ENCODE results near the gene CLEC18C. TPM values are rescaled to one million over a fixed set of nuclear protein-coding genes. Genes with fewer than 3 reads are reported as not detected.

CLEC18C gene
- polyA plus RNA-seq, 1 of the 3 experiments (the other 2 are of a cell fraction): 0.08 TPM

DNA sequence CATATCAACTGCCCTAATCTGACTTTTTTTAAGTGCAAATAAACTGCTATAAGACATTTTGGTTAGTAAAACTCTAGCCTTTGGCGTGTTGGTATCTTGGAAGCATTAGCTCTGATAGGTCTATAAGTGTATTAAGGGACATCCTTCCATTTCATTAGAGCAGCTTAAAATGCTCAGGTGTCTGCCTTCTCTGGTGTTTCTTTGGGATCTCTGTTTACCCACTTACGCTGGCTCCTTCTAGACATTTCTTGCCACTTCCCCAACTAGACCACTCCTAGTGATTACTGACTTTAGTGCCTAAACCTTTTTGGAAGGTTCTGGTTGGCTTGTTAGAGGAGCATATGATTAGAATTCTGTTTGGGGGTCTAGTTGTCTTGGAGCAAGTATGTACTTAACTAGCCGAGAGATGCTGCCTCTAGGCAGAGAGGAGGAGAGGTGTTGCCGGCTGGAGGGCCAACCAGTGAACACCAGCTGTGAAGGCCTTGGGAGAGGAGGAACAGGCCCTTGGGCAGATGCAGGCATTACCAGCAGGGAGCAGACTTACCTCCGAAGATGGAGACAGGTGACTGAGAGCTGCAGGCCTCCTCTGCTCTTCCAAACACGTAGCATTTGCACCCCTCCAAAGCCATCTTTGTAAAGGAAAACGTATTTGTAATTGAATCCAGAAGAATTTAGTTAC is 15.2 kb upstream of the CLEC18C start (continued):
- TF ChIP-seq MEF2A (IDR thresholded peaks at IDR 0.05; ENCODE audit: borderline replicate concordance, low read depth): no peak
- TF ChIP-seq ELF1 (IDR thresholded peaks at IDR 0.05): no peak
- TF ChIP-seq FOXM1 (IDR thresholded peaks at IDR 0.05; ENCODE audit: low read depth): no peak
- TF ChIP-seq, protein P1, sequence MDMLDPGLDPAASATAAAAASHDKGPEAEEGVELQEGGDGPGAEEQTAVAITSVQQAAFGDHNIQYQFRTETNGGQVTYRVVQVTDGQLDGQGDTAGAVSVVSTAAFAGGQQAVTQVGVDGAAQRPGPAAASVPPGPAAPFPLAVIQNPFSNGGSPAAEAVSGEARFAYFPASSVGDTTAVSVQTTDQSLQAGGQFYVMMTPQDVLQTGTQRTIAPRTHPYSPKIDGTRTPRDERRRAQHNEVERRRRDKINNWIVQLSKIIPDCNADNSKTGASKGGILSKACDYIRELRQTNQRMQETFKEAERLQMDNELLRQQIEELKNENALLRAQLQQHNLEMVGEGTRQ (IDR thresholded peaks at IDR 0.05; ENCODE audit: borderline replicate concordance, low read depth, low read length): no peak
- TF ChIP-seq POLR2AphosphoS5 (IDR thresholded peaks at IDR 0.05; ENCODE audit: low read depth, low read length): no peak
- TF ChIP-seq RAD21 (IDR thresholded peaks at IDR 0.05; ENCODE audit: low read length): no peak
- no peak for TF ChIP-seq TCF12 (IDR thresholded peaks at IDR 0.05)
- TF ChIP-seq TEAD4 (IDR thresholded peaks at IDR 0.05; ENCODE audit: borderline replicate concordance, insufficient read depth): no peak
- TF ChIP-seq RXRA (IDR thresholded peaks at IDR 0.05; ENCODE audit: borderline replicate concordance, low read depth): no peak

DNA sequence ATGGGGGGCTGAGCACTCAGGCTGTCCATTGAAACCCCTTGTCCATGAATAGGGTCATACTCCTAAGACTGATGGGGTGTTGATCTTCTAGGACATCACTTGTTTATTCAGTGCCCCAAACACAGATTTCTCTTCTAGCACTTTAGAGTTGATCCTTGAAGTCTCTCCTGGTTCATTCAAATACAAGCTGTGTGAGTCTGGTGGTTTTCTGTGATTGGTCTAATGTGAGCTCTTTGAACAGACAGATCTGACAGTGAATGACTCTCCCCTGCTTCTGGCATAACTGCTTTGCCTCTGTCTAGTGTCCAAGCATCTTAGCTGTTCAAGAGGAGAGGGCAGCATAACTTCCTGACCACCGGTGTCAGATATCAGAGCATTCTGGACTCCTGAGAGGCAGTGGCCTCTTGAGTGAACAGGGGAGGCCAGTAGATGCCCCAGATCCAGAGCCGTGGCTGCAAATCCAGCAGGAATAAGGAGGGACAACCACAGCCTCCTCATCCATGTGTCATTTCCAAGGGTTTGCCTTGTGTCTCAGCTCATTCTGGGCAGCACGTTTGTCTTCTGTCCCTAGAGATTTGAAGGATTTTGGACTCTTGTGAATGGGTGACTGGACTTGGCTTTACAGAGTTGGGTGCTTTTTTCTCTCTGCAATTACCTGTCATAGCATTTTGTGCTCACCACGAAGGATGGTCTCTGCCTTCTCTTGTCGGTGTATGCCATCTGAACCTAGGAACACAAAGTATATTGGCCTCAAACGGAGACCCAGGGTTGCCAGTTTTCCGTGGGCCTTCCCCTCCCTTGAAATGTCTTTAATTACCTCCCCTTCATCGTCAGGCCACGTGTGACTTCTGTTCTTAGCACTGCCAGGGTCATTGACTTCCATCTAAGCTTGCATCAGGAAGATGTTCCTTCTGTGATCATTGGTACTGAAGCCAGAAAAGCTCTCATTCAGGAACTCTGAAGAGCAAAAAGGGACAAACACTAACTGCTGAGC is 13.9 kb upstream of the CLEC18C start:
- ChIA-PET POLR2A (no interaction called here), CTCF (interaction anchor here (1.2 to 1.3 kb wide), 2 partner anchors 92 to 405 kb away, joined by 3 read pairs; partner anchors contain the start of genes EXOSC6 and NOB1)
- Histone ChIP-seq H2AFZ (ENCODE audit: low read depth) (no peak overlapping the region), H3K9ac (no peak overlapping the region), H3K79me2 (ENCODE audit: insufficient read depth) (no peaks in the 10 kb centered on the region), H3K36me3 (replicated peaks in 1 of 2; ENCODE audit: control insufficient read depth in 1 of 2, insufficient read depth in 2 of 2, low read length in 1 of 2) (peaks cover 27 to 57% of the 10 kb centered on the region in 2 experiments), H3K4me1 (ENCODE audit: control insufficient read depth in 1 of 2, insufficient read depth in 2 of 2, low read depth in 1 of 2, low read length in 1 of 2) (0 out of 4 replicates have a peak, but pooled peaks cover 0 to 4% of the 10 kb centered on the region in 2 experiments), H4K20me1 (ENCODE audit: insufficient read depth) (no peaks in the 10 kb centered on the region), H3K27me3 (ENCODE audit: insufficient read depth) (no peaks in the 10 kb centered on the region), H3K4me3 (ENCODE audit: low read depth in 2 of 2, low read length in 1 of 2) (no peak overlapping the region), H3K9me3 (no peaks in the 10 kb centered on the region), H3F3A (replicated peaks; ENCODE audit: insufficient read depth) (peaks cover 8% of the 10 kb centered on the region), H3K9me2 (no peaks in the 10 kb centered on the region), H3K27ac (ENCODE audit: low read depth in 2 of 2, low read length in 1 of 2) (no peak overlapping the region), H3K4me2 (no peak overlapping the region)
- 87% methylated on average over 9 of the region's 9 CpGs for WGBS (ENCODE audit: low lambda C conversion rate)
- DNase-seq: peak; percentile 6
- TF ChIP-seq RAD21 (IDR thresholded peaks at IDR 0.05; ENCODE audit: low read length) (no peak), JUND (IDR thresholded peaks at IDR 0.05) (no peak), CHD2 (IDR thresholded peaks at IDR 0.05; ENCODE audit: low read length, partially characterized antibody) (no peak), TEAD4 (IDR thresholded peaks at IDR 0.05; ENCODE audit: borderline replicate concordance, insufficient read depth) (no peak), GABPA (IDR thresholded peaks at IDR 0.05; ENCODE audit: low read depth) (no peak), NFIC (IDR thresholded peaks at IDR 0.05; ENCODE audit: borderline replicate concordance) (no peak), FOXJ3 (CRISPR knock-in tag; IDR thresholded peaks at IDR 0.05) (no peak), SIN3A (IDR thresholded peaks at IDR 0.05; ENCODE audit: borderline replicate concordance, low read depth, low read length) (no peak)
- TF ChIP-seq, protein P2, sequence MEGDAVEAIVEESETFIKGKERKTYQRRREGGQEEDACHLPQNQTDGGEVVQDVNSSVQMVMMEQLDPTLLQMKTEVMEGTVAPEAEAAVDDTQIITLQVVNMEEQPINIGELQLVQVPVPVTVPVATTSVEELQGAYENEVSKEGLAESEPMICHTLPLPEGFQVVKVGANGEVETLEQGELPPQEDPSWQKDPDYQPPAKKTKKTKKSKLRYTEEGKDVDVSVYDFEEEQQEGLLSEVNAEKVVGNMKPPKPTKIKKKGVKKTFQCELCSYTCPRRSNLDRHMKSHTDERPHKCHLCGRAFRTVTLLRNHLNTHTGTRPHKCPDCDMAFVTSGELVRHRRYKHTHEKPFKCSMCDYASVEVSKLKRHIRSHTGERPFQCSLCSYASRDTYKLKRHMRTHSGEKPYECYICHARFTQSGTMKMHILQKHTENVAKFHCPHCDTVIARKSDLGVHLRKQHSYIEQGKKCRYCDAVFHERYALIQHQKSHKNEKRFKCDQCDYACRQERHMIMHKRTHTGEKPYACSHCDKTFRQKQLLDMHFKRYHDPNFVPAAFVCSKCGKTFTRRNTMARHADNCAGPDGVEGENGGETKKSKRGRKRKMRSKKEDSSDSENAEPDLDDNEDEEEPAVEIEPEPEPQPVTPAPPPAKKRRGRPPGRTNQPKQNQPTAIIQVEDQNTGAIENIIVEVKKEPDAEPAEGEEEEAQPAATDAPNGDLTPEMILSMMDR (IDR thresholded peaks at IDR 0.05): no peak
- TF ChIP-seq, protein P3, sequence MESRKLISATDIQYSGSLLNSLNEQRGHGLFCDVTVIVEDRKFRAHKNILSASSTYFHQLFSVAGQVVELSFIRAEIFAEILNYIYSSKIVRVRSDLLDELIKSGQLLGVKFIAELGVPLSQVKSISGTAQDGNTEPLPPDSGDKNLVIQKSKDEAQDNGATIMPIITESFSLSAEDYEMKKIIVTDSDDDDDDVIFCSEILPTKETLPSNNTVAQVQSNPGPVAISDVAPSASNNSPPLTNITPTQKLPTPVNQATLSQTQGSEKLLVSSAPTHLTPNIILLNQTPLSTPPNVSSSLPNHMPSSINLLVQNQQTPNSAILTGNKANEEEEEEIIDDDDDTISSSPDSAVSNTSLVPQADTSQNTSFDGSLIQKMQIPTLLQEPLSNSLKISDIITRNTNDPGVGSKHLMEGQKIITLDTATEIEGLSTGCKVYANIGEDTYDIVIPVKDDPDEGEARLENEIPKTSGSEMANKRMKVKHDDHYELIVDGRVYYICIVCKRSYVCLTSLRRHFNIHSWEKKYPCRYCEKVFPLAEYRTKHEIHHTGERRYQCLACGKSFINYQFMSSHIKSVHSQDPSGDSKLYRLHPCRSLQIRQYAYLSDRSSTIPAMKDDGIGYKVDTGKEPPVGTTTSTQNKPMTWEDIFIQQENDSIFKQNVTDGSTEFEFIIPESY (IDR thresholded peaks at IDR 0.05; ENCODE audit: borderline replicate concordance, low read depth): no peak
- TF ChIP-seq, protein P1 (IDR thresholded peaks at IDR 0.05; ENCODE audit: borderline replicate concordance, low read depth, low read length): no peak

Data from SK-N-SH (cell line).